GM12864 (cell line): ENCODE results near the gene WNT5A.

Source experiments
- DNase-seq: peaks from one replicate; pipeline ENCODE4 v3.0.0-alpha.2; 2011; ENCODE audit warnings: low read depth
- H3K4me3 ChIP-seq: 2 replicates; pipeline ENCODE4 v1.5.1; 2011; ENCODE audit warnings: mild to moderate bottlenecking, low read depth, low read length, control low read depth
- TF ChIP-seq, protein P1 (sequence below): IDR thresholded peaks from 2 replicates; pipeline ENCODE4 v1.5.1; 2011; ENCODE audit warnings: low read depth, mild to moderate bottlenecking, moderate library complexity, low read length, control low read depth, inconsistent platforms; ENCODE audit errors: missing control alignments

The WNT5A gene

DNA sequence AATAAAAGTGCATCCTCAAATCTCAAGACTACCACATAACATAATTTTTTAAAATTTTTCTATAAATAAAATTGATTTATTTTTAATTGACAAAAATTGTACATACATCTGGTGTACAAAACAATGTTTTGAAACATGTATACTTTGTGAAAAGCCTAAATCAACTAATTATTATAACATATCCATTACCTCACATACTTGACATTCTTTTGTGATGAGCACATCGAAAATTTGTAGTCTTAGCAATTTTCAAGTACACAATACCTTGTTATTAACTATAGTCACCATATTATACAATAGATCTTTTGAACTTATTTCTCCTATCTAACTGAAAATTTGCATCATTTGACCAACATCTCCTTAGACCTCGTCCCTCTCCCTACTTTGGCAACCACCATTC, 7.9 kb upstream of the WNT5A start:
- DNase-seq, result no peak
- TF ChIP-seq, protein P1, sequence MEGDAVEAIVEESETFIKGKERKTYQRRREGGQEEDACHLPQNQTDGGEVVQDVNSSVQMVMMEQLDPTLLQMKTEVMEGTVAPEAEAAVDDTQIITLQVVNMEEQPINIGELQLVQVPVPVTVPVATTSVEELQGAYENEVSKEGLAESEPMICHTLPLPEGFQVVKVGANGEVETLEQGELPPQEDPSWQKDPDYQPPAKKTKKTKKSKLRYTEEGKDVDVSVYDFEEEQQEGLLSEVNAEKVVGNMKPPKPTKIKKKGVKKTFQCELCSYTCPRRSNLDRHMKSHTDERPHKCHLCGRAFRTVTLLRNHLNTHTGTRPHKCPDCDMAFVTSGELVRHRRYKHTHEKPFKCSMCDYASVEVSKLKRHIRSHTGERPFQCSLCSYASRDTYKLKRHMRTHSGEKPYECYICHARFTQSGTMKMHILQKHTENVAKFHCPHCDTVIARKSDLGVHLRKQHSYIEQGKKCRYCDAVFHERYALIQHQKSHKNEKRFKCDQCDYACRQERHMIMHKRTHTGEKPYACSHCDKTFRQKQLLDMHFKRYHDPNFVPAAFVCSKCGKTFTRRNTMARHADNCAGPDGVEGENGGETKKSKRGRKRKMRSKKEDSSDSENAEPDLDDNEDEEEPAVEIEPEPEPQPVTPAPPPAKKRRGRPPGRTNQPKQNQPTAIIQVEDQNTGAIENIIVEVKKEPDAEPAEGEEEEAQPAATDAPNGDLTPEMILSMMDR, result no peak
- H3K4me3 ChIP-seq, result no peak overlapping the region

GRCh38 chr3:55492976-55493375, 5.9 kb upstream of the WNT5A start:
- TF ChIP-seq, protein P1, result no peak
- no peak for DNase-seq
- H3K4me3 ChIP-seq, result no peak overlapping the region

- no peak overlapping the region for H3K4me3 ChIP-seq
- TF ChIP-seq, protein P1, result no peak
- DNase-seq, result no peak
Observed at GRCh38 chr3:55491296-55491816, 4.2 kb upstream of the WNT5A start.

GRCh38 chr3:55490276-55490913, 3.3 kb upstream of the WNT5A start:
- no peak for DNase-seq
- TF ChIP-seq, protein P1, result no peak
- H3K4me3 ChIP-seq, result no peak overlapping the region

DNA sequence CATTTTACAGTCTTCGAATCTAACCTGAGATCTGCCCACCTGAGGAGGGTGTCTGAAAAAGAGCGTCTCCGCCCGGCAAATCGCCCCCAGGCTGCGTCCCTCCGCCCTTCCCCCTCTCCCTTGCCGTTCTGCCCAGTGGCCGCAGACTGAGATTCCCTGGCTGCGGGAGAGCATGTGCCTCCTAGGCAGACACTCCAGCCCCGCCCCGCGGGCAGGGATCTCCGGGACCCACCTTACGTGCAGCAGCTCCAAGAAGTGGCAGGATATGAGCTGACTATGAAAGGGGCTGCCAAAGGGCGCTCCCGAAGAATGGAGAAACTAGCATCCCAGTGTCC, 2.7 kb upstream of the WNT5A start:
- no peak overlapping the region for H3K4me3 ChIP-seq
- TF ChIP-seq, protein P1, result no peak
- no peak for DNase-seq

- TF ChIP-seq, protein P1, result no peak
- peak overlapping the region; percentile 76 for H3K4me3 ChIP-seq
- peak; percentile 41 for DNase-seq
Observed at GRCh38 chr3:55488398-55489055, 1.4 kb upstream of the WNT5A start.
